Heart right ventricle (tissue), 16 donors: ENCODE results near the gene SCD5. TPM values are rescaled to one million over a fixed set of nuclear protein-coding genes. Genes with fewer than 3 reads are reported as not detected.

Experiments used
- ATAC-seq, 8 donors: fragments of 200-7000 bp; cut with Tn5 transposase; one replicate each; pipeline ENCODE4 v1.9.1; 2020; ENCODE audit warnings: mild to moderate bottlenecking in 8 of 8, moderate library complexity in 8 of 8, moderate number of reproducible peaks in 1 of 8
- DNase-seq, 2 donors: peaks; one replicate each; pipeline ENCODE4 v3.0.0-alpha.2; 2020
- H3K27ac ChIP-seq, 10 donors: fragments of 200-600 bp; sonication (generic) in 2 of 10; one replicate each; pipeline versions ENCODE4 v1.5.0 to v1.8.0; 2020 to 2022; ENCODE audit warnings: mild to moderate bottlenecking in 3 of 10
- H3K27me3 ChIP-seq, 7 donors: fragments of 200-600 bp; one replicate each; pipeline ENCODE4 v1.8.0; 2021 to 2022; ENCODE audit warnings: mild to moderate bottlenecking in 2 of 7
- H3K36me3 ChIP-seq, 9 donors: fragments of 200-600 bp; sonication (generic) in 1 of 9; one replicate each; pipeline versions ENCODE4 v1.5.0 to v1.8.0; 2020 to 2022; ENCODE audit warnings: mild to moderate bottlenecking in 2 of 9
- H3K4me1 ChIP-seq, 9 donors: fragments of 200-600 bp; sonication (generic) in 1 of 9; one replicate each; pipeline versions ENCODE4 v1.5.0 to v1.8.0; 2020 to 2022; ENCODE audit warnings: mild to moderate bottlenecking in 4 of 9
- H3K4me3 ChIP-seq, 10 donors: fragments of 200-600 bp; sonication (generic) in 2 of 10; one replicate each; pipeline versions ENCODE4 v1.5.0 to v1.8.0; 2020 to 2022; ENCODE audit warnings: mild to moderate bottlenecking in 7 of 10, moderate library complexity in 2 of 10
- H3K9me3 ChIP-seq, 11 donors: fragments of 200-600 bp in 10 of 11; sonication (generic) in 2 of 11; one replicate each; pipeline versions ENCODE4 v1.5.0 to v1.8.0; 2013 to 2022; ENCODE audit warnings: mild to moderate bottlenecking in 2 of 11, control low read depth in 1 of 11, moderate library complexity in 1 of 11
- CTCF ChIP-seq, 9 donors: fragments of 200-600 bp; sonication (generic) in 2 of 9; IDR thresholded peaks; one replicate each; pipeline versions ENCODE4 v1.5.0 to v1.8.0; 2021 to 2022; ENCODE audit warnings: antibody characterized with exemption in 9 of 9, mild to moderate bottlenecking in 5 of 9, moderate library complexity in 1 of 9
- WGBS, 2 donors: extraction: QIAGEN DNeasy Blood & Tissue Kit; methylation state at CpG; one replicate each; pipeline ENCODE4 v1.1.7; 2013; ENCODE audit warnings: inconsistent platforms in 1 of 2; 5-methylcytosine and 5-hydroxymethylcytosine counted together
- intact Hi-C, 10 donors: fragments of 100-400 bp; cut with DNase I; formaldehyde crosslinking; loops; one replicate each; pipeline versions ENCODE4 v1.11.1 to v1.14.2; 2022
- polyA plus RNA-seq, 2 donors: library from polyadenylated mRNA; stranded (reverse); fragments of 200-250 nt; gene quantifications; one replicate each; pipeline ENCODE4 v1.2.3, GENCODE V29; 2013
- total RNA-seq, 10 donors: library from RNA; stranded (reverse); fragmentation: NEBNext Ultra II Directional in 3 of 10; extraction: Animal tissue kit (Norgen Biotek cat#: 25700) in 3 of 10; gene quantifications; one replicate each; pipeline versions ENCODE4 v1.2.1 to v1.2.4, GENCODE V29; 2021 to 2023
- donor health status: Arrhythmogenic right ventricular cardiomyopathy.
- donor health status: ischemic (EF 13 %, LVEDD 7.1; RV severe dilation, severe dysfunction).
- donor health status: healthy with polysubstance abuse.
- donor health status: DM: no; HTN: yes; CAD: no.
- donor health status: DM: no; HTN: no; CAD: no.
- donor health status: ischemic (EF 25% LVEDD 6.9; RV normal size, moderate dysfunction).
- donor health status: ischemic (EF 25% LVEDD 5.7; RV mildly dilated, moderate dysfunction).
- donor health status: healthy.
- donor health status: DM: yes; HTN: yes; CAD: no.
- donor health status: Ischemic cardiomyopathy.
- donor health status: ischemic (EF 35%, LVEDD 5.7; RV mildly dilated, moderate dysfunction).
- donor health status: nonischemic (EF 11% LVEDD 7.7; RV severe dilation, severe dysfunction).
- donor health status: DM: yes; HTN: yes; CAD: no.
- donor health status: PGD.
- donor health status: ischemic (EF 29% LVEDD 5.4; RV normal size, mild dysfunction).
- donor health status: nonischemic (EF 23%, LVEDD 6.1; RV moderate dilation, normal function).

SCD5 gene
- total and polyA plus RNA-seq, 12 donors: 1.7 to 6.7 (median 3.1) TPM

GRCh38 chr4:82799006-82799881, 648 bp upstream of the SCD5 start:
- H3K36me3 ChIP-seq: no peaks in the 10 kb centered on the region
- ATAC-seq (peak in 2 of 8 donors; percentile 16 to 20), DNase-seq (no peak)
- intact Hi-C loops: loop anchor here in 1 of 10 donors (5.0 kb wide), 1 partner anchor 77 kb away; no protein-coding TSS in a partner anchor
- TF ChIP-seq CTCF (IDR thresholded peaks at IDR 0.05): no peak
- WGBS, 2 donors: 11 to 12% methylated on average over 25 of the region's 25 CpGs
- peaks cover 0 to 29% (median 20%) of the 10 kb centered on the region in 9 donors for H3K4me1 ChIP-seq
- H3K27me3 ChIP-seq: peaks cover 0 to 50% (median 6%) of the 10 kb centered on the region in 7 donors
- no peaks in the 10 kb centered on the region for H3K9me3 ChIP-seq
- peak overlapping the region; percentile 47 to 86 (median 68) for H3K4me3 ChIP-seq
- H3K27ac ChIP-seq: peak overlapping the region in 5 of 10 donors; percentile 31 to 64 (median 58)

- DNase-seq (peak; percentile 22 to 28), ATAC-seq (peak in 5 of 8 donors; percentile 21 to 45 (median 22))
- peaks cover 0 to 50% (median 6%) of the 10 kb centered on the region in 7 donors for H3K27me3 ChIP-seq
- H3K4me1 ChIP-seq: peaks cover 0 to 23% (median 20%) of the 10 kb centered on the region in 9 donors
- 4 to 5% methylated on average over 42 to 47 of the region's 47 CpGs for WGBS, 2 donors
- H3K4me3 ChIP-seq: peak overlapping the region; percentile 47 to 86 (median 68)
- H3K9me3 ChIP-seq: no peaks in the 10 kb centered on the region
- peak overlapping the region in 1 of 10 donors; percentile 63 for H3K27ac ChIP-seq
- no peaks in the 10 kb centered on the region for H3K36me3 ChIP-seq
- no peak for TF ChIP-seq CTCF (IDR thresholded peaks at IDR 0.05)
- intact Hi-C loops: loop anchor here in 1 of 10 donors (5.0 kb wide), 1 partner anchor 75 kb away; no protein-coding TSS in a partner anchor
Measured at GRCh38 chr4:82797405-82798111, 1.0 kb downstream of the SCD5 start.

- Histone ChIP-seq H3K4me3 (peak overlapping the region in 9 of 10 donors; percentile 61 to 86 (median 69)), H3K27ac (no peak overlapping the region), H3K36me3 (no peaks in the 10 kb centered on the region), H3K27me3 (peaks cover 0 to 50% (median 6%) of the 10 kb centered on the region in 7 donors), H3K9me3 (no peaks in the 10 kb centered on the region), H3K4me1 (peaks cover 0 to 23% (median 20%) of the 10 kb centered on the region in 9 donors)
- WGBS, 2 donors: 38 to 43% methylated on average over 6 of the region's 6 CpGs
- DNase-seq (no peak), ATAC-seq (no peak)
- TF ChIP-seq CTCF (IDR thresholded peaks at IDR 0.05): no peak
- intact Hi-C loops: loop anchor here in 1 of 10 donors (5.0 kb wide), 1 partner anchor 75 kb away; no protein-coding TSS in a partner anchor
Measured at GRCh38 chr4:82797040-82797404, 1.6 kb downstream of the SCD5 start.
